GM18861 (cell line): ENCODE measurements around the gene HOMER2.
A peak's percentile ranks its signal among the peaks of the same experiment; 100 is the strongest.
"Not testable (repeated sequence)": the region's sequence is repeated elsewhere in the genome, so short reads cannot be mapped to it uniquely, and the experiment has no call there.

Source experiments
- ATAC-seq: cut with Tn5 transposase; IDR thresholded peaks from one replicate; pipeline ENCODE4 v1.9.1; 2021; ENCODE audit not compliant: unreplicated experiment

The HOMER2 gene

DNA sequence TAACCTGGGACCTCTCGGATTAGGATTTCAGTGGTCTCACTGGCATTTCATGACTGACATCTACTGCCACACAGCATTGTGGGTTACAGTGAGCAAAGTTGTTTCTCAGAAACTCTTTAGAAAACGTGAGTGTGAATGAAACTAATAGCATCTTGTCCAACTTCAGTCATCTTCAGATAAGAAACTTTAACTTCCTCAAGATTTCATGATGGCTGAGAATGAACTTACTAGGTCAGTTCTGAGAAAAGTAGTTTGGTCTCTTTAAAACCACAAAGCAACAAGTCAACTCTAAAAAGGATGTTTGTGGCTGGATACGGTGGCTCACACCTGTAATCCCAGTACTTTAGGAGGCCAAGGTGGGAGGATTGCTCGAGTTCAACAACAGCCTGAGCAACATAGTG is 14.2 kb upstream of the HOMER2 start:
- ATAC-seq, result peak; percentile 70

DNA sequence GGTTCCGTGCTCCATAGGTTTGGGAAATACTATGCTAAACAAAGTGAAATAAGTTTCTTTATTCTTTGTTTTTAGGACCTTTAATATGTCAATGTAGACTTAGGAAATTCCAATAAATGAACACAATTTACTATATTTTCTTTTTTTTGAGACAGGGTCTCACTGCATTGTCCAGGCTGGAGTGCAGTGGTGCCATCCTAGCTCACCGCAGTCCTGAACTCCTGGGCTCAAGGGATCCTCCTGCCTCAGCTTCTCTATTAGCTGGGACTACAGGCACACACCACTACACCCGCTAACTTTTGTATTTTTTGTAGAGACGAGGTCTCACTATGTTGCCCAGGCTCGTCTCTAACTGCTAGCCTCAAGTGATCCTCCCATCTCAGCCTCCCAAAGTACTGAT is 12.4 kb upstream of the HOMER2 start:
- no peak for ATAC-seq

GRCh38 chr15:82963471-82964341 is 11.2 kb upstream of the HOMER2 start:
- ATAC-seq, result no peak

DNA sequence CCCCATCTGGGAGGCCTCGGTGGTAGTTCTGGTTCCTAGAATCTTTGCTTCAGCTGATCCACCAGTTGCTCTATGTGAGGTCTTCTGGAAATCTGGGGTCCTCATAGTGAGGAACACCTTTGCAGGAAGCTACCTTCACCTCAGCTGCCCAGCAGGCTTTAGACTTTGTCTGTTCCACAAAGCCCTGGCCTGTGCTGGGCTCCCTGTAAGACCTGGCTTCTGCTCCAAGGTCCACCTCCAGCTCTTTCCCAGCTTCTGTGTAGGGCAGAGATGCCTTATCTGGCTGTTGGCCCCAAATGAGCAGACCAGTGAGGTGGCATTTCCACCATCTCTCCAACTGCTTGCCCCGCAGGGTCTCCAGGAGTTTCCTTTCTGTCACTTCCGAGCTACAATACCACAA is 8.2 kb upstream of the HOMER2 start:
- no peak for ATAC-seq

GRCh38 chr15:82959423-82959822 is 6.9 kb upstream of the HOMER2 start:
- ATAC-seq, result no peak

DNA sequence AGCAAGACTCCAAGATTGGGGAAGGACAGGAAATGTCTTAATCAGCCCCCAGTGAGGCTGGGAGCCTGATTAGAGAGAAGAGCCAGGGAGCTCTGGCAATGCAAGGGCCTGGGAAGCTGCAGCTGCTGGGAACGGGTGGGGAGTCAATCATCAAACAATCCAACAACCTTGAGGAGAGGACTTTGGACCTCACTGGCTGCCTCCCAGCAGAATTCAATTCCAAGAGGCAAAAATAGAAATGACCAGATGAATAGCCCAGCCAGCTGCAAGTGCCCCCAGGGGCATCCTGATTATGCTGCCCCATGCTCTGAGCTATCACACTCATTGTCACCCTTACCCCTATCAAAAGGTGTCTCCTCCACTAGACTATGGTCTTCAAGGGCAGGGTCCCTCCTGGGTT is 6.1 kb upstream of the HOMER2 start:
- ATAC-seq, result no peak

GRCh38 chr15:82951472-82952157 is 905 bp downstream of the HOMER2 start:
- no peak for ATAC-seq

GRCh38 chr15:82950746-82951370 is 1.7 kb downstream of the HOMER2 start:
- ATAC-seq, result no peak

GRCh38 chr15:82950295-82950694 is 2.2 kb downstream of the HOMER2 start:
- ATAC-seq, result no peak

DNA sequence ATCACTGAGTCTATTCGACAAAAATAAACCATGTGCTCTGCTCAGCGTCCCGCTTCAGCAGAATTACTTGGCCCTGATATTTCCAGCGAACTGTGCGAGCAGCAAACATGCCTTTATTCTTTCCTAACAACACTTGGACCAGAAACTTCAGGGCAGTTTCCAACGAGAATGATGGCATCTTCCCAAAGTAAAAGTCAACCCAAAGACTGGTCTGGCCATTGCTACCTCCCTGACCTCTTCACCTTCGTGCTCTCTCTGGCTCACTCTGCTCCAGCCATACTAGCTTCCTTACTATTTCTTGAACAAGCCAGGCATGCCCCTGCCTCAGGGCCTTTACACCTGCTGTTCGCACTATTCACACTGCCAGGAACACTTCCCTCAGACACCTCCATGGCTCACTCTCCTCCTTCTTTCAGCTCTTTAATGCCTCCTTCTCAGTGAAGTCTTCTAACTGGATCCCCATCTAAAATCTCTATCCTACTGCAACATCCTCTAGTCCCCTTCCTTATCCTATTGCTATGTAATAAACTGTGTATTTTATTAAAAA is 6.3 kb downstream of the HOMER2 start:
- no peak for ATAC-seq

DNA sequence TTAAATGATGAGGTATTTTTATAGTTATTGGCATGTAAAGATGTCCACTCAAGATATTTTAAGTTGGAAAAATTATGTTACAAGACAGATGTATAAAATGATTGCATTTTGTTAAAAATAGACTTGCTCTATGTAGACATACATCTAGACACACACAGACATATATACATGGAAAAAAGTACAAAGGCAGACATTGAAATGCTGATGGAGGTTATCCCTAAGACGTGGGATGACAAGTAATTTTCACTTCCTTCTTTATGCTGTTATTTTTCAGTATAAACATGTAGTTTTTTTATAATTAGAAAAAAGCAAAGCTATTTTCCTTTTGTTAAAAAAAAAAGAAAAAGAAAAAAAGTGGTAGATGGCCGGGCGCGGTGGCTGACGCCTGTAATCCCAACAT is 7.2 kb downstream of the HOMER2 start:
- no peak for ATAC-seq

- no peak for ATAC-seq
Measured at GRCh38 chr15:82944821-82945220, 7.7 kb downstream of the HOMER2 start.

- ATAC-seq, result no peak
Measured at GRCh38 chr15:82944056-82944455, 8.5 kb downstream of the HOMER2 start.

- no peak for ATAC-seq
Measured at GRCh38 chr15:82943176-82943575, 9.3 kb downstream of the HOMER2 start.

DNA sequence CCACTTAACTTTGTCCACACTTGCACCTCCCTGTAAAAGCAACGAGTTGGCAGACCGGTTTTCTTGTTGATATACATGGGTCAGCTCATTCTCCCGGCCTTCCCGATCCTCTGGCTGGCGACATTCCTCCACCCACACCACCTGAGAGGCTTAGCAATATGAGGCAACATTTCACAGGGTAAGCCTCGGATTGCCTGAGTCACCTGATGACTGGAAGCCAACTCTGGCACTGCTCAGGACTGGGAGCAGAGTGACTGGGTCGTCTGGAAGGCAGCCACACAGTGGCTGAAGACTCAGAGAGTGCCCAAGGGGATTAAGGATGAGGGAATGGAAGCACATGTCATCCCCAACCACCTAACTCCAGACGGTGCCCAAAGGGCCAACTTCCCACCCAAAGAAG is 9.8 kb downstream of the HOMER2 start:
- no peak for ATAC-seq

DNA sequence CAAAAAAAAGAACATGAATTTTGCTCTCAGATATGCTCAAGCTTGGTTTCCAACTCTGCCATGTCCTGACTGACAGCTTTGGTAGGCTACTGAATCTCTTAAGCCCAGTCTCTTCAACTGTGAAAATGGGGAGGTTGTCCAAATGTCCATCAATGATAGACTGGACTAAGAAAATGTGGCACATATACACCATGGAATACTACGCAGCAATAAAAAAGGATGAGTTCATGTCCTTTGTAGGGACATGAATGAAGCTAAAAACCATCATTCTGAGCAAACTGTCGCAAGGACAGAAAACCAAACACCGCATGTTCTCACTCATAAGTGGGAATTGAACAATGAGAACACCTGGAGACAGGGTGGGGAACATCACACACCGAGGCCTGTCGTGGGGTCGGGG is 12.8 kb downstream of the HOMER2 start:
- not testable (repeated sequence) for ATAC-seq

DNA sequence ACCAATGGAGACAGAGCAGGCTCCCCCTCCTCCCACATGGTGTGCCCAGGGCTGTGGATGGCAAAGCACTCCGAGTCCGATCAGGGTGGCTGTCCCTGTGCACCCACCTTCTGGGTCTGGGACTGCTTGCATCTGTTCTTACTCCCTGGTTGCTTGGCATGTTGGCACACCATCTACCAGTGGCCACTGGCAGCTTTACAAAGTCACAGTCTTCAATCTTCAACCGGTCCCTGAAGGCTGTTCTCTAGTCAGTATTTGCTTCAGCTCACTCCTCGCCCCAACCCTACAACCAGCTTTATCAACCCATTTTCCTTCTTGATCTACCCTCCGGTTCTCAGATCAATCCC is 14.8 kb downstream of the HOMER2 start:
- no peak for ATAC-seq

DNA sequence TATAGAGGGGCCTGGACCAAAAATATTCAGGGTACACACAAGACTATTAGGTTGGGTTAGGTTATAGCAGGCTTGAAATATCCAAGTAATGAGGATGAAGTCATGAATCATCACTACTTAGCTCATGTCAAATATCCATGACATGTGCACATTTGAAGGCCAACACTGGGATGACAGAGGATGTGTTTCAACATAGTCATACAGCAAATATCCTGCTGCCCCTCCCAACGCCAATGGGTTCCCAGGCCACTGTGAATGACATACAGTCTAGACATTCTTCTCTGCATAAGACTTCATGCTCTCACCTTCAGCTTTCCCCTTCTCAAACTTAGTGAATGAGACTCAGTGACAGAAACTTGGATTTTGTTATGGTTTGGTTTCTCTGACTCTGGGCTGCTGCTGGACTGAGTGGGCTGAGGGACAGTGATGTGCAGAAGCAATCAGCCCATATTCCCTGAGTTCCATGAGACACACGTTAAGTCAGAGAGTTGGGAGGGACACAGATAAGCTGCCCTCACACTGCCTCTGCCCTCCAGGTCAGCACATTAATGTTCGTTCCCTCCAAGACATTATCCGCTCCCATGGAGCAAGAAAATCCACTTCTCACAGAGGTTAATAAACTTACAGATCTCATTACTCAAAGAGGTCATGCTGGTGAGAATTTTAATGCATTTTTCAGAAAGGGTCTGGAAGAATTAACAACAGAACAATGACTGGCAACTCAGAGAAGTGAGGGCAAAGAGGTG is 15.4 kb downstream of the HOMER2 start:
- ATAC-seq, result no peak

- ATAC-seq, result no peak
Measured at GRCh38 chr15:82935382-82935781, 17.1 kb downstream of the HOMER2 start.

GRCh38 chr15:82934100-82934880 is 18.2 kb downstream of the HOMER2 start:
- ATAC-seq, result no peak
